GM21717 (cell line): ENCODE results near the gene WDR45B.

Source experiments
- ATAC-seq: cut with Tn5 transposase; IDR thresholded peaks from one replicate; pipeline ENCODE4 v1.9.1; 2021; ENCODE audit warnings: mild to moderate bottlenecking, moderate library complexity; ENCODE audit not compliant: unreplicated experiment

Gene WDR45B

DNA sequence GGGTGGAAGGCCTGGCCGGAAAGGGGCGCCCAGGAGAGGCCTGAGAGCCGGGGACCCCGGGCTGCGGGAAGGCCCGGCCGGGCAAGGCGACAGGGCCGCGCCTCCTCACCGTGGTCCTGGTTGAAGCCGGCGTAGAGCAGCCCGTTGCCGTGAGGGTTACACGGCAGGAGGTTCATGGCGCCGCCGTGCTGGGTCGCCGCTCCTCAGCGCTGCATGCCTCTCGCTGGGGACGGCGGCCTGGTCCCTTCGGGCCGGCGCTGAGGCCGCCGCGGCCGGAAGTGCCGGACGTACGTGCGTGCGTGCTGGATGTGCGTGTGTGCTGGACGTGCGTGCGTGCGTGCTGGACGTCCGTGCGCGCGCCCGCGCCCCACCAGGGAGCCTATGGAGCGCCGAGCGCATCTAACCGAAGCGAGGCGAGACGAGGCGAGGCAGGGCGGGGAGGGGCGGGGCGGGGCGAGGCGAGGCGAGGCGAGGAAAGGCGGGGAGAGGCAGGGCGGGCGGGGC, at the start of gene WDR45B:
Gene WDR45B (minus strand): TSS at position 280 of the 504 bp plus-strand sequence. CDS start 104 bp downstream, at position 176.
- peak; percentile 66 for ATAC-seq

- ATAC-seq: no peak
These were observed 49.5 kb upstream of the WDR45B start for GRCh38 chr17:82697808-82698064.

- ATAC-seq: no peak
These were observed 48.9 kb upstream of the WDR45B start for GRCh38 chr17:82696916-82697807.

GRCh38 chr17:82696259-82696658, 48.0 kb upstream of the WDR45B start:
- no peak for ATAC-seq

DNA sequence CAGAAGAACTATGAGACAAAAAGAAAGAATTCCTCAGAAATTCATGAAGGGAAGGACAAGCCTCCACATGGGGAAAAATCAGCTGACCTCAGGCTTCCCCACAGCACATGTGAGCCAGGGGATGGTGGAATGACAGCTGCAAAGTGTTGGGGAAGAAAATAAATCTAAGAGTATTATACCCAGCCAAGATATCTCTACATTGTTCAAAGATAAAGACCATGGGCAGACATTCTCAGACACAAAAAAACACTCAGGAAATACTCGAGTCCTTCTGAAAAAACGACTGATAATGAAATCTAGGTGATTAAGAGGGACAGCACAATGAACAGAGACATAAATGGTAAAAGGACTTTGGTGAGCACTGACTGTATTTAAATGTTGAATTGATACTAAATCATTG, 46.4 kb upstream of the WDR45B start:
- no peak for ATAC-seq

DNA sequence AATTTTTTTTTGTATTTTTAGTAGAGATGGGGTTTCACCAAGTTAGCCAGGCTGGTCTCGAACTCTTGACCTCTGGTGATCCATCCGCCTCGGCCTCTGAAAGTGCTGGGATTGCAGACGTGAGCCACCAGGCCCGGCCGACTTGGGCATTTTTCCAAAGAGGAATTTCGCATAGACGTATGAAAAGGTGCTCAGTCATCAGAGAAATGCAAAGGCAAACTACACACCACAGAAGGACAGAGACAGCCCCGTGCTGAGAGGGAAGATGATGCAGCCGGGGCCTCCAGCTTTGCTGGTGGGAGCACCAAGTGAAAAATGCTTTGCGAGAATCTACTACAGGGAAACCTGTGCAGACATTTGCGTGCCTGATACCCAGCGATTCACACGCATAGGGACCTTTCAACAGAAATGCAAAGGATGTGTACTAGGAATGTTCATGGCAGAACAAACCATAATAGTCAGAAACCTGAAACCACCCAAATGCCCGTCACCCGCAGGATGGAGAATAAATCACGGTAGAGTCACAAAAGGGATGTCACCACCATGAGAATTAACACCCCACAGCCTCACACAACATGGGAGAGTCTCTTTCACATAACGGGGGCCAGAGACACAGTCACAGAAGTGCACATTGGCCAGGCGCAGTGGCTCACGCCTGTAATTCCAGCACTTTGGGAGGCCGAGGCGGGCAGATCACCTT, 45.1 kb upstream of the WDR45B start:
- ATAC-seq: no peak

- no peak for ATAC-seq
These were observed 44.0 kb upstream of the WDR45B start for GRCh38 chr17:82692268-82692667.

DNA sequence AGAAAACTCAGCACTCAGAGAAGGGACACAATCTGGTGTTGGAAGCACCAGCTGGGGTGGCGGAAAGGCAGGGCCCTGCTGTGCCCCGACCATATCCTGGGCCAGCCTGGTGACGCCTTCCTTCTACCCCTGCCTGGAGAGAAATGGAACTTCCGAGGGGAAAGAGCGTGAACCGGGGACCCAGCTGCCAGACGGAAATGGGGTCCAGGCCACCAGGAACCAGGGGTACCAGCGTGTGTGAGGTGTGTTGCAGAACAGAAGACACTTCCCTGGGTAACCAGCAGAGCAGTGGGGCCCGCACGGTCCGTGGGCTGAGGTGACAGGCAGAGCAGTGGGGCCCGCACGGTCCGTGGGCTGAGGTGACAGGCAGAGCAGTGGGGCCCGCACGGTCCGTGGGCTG, 43.5 kb upstream of the WDR45B start:
- ATAC-seq: no peak

DNA sequence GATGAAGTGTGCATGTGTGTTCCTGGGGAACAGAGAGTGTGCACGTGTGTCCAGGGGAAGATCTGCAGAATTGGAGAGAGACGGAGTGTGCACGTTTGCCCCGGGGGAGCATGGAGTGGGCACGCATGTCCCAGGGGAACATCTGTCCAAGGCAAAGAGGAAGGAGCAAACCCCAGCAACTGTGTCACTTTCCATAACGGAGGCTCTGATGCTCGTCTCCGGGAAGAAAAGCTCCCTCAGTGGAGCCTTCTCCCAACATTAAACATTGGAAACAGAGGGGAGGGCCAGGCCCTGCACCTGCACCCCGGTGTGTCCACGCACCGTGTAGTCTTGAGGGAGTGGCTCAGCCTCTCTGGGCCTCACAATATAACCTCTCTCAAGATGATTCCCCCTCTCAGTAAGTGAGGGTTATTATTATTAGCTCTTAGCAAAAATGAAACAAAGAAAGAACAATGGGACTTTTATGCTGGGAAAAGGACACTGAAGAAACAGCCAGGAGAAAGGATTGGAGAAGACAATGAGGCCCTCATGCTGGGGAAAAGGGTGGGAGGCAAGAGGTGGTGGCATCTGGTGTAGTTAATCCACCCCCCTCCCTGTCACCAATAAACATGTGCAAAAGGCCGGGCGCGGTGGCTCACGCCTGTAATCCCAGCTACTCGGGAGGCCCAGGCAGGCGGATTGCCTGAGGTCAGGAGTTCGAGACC, 42.7 kb upstream of the WDR45B start:
- ATAC-seq: no peak

GRCh38 chr17:82689077-82689476, 40.8 kb upstream of the WDR45B start:
- no peak for ATAC-seq

DNA sequence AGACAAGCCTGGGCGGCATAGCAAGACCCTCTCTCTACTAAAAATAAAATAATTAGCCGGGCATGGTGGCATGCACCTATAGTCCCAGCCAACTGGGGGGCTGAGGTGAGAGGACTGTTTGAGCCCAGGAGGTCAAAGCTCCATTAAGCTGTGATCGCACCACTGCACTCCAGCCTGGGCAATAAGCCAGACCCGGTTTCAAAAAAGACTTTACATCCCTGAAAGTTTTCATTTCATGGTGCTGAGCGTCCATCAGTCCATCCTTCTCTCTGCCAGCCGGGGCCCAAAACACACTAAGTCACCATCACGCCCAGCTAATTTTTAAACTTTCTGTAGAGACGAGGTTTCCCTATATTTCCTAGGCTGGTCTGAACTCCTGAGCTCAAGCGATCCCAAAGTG, 39.6 kb upstream of the WDR45B start:
- no peak for ATAC-seq

DNA sequence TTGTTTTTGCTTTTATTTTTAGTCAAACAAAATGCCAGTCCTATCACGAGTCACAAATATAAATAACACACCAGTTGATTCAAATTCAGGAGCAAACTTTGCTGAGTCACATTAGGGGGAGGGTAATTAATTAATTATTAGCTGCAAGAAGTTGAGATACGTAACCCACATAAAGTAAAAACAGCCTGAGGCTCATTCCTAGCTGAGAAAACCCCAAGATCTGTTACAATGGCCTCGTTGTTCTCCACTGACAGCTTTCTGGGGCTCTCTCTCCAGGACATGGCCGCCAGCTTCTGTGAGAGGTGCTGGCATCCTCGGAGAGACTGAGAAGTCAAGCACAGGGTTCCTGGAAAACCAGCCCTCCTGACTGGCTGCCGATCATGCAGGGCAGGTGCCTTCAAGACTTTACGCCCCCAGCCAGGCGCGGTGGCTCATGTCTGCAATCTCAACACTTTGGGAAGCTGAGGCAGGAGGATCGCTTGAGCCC, 39.2 kb upstream of the WDR45B start:
- ATAC-seq: no peak

DNA sequence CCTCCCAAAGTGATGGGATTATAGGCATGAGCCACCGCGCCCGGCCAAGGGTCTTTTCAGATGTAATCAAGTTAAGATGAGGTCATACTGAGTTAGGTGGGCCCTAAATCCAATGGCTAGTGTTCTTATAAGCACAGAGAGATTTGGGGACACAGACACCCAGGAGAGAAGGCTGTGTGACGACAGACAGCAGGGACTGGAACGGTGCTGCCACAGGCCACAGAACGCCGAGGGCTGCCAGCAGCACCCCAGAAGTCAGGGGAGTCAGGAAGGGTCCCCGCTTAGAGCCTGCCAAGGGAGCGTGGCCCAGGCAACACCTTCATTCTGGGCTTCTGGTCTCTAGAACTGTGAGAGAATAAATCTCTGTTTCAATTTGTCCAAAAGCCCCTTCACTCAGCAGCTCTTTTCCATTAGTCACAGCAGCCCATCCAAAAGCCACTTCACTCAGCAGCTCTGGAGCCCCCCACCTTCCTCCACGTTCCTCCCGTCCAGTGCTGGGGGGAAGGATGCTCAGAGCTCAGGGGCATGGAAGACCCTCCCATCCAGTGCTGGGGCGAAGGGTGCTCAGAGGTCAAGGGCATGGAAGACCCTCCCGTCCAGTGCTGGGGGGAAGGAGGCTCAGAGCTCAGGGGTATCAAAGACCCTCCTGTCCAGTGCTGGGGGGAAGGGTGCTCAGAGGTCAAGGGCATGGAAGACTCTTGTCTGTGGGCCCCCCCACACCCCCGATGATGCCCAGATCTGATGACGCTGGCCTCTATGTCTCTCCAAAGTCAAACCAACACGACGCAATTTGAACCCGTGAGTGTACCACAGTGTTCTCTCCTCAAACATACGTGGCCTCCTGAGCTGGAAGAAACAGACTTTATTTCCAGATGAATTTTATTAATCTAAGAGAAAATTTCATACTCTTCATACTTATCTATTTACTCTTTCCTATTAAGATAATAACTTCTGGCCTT, 38.4 kb upstream of the WDR45B start:
- no peak for ATAC-seq

GRCh38 chr17:82685291-82685690, 37.0 kb upstream of the WDR45B start:
- ATAC-seq: no peak

DNA sequence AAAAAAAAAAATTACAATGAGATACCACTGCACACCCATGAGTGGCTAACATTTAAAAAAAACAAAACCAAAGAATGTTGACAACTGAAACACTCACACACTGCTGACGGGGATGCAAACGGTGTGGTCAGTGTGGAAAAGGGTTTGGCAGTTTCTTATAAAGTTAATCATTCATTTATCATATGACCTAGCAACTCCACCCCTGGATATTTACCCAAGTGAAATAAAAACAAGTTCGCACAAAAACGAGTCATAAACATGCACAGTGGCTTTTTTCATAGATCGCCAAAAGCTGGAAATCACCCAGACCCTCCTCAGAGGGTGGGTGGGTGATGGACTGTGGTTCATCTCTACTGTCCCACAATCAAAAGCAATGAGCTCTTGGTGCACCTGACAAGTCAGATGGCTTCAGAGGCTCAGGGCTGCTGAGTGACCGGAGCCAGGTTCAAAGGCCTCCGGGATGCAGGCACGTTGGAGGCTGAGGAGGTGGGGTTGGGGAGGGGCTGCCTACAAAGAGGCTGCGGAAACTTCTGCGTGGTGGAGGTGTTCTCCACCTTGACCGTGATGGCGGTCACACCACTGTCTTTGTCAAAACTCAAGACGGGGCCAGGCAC, 36.1 kb upstream of the WDR45B start:
- no peak for ATAC-seq

- no peak for ATAC-seq
These were observed 35.3 kb upstream of the WDR45B start for GRCh38 chr17:82683534-82683933.

DNA sequence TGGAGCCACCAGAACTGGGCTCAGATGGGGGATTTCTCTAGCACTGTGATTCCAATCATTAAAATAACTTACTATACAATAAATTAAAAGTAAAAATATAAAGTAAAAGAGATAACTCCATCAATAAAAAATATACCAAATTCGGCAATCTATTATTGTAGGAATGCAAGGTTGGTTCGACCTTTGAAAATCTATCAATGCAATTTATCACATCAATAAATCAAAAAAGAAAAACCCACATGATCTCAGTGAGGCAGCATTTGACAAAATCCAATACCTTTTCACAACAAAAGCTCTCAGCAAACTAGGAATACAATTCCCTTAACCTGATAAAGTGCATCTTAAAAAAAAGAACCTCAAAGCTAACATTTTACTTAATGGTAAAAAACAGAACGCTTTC, 33.3 kb upstream of the WDR45B start:
- ATAC-seq: no peak

DNA sequence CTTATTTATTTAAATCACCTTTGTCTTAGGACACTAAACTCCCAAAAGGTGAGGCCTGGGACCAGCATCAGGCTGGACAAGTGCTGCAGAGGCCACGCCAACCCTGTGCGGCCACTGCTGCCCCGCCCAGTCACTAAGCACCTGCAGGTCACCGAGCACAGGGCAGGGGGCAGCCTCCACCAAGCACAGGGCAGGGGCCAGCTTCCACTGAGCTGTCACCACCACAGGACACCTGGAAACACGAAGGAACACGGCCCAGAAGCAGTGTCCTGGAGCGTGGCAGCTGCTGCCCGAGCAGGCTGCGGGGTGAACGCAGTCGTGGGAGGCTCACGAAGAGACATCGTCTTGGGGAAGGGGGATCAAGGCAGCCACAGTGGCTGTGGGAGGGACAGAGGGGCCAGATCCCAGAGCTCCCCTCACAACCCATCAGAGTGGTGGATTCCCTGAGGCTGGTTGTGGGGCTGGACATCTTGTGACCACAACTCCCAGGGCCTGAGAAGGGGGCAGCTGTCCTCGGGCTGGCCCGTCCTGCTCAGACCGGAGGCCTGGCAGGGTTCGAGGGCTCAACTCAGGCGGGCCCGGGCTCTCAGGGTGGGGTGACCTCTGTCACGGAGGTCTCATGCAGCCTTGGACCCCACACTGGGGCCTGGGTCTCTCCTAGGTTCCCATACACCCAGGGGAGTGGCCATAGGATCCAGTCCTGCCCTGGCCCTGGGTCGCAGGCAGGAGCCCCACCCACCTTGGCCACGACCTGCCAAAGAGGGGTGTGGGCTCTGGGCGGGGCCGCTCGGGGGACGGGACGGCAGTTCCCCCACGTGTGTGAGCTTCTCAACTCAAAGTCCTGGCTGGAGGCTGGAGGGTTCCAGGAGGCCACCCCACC, 31.6 kb upstream of the WDR45B start:
- ATAC-seq: no peak
